ENCODE data around the gene GPHN. TPM values are rescaled to one million over a fixed set of nuclear protein-coding genes. Genes with fewer than 3 reads are reported as not detected.

Gene GPHN
- polyA plus RNA-seq, 1 of the 3 experiments (the other 2 are of a cell fraction): 6.9 TPM

- Histone ChIP-seq H3K9ac (no peak overlapping the region), H3K27ac (ENCODE audit: low read depth in 2 of 2, low read length in 1 of 2) (no peak overlapping the region), H3K9me3 (no peaks in the 10 kb centered on the region), H3F3A (replicated peaks; ENCODE audit: insufficient read depth) (peaks cover 4% of the 10 kb centered on the region), H3K79me2 (ENCODE audit: insufficient read depth) (no peaks in the 10 kb centered on the region), H3K9me2 (no peaks in the 10 kb centered on the region), H3K27me3 (ENCODE audit: insufficient read depth) (no peaks in the 10 kb centered on the region), H3K36me3 (replicated peaks in 1 of 2; ENCODE audit: control insufficient read depth in 1 of 2, insufficient read depth in 2 of 2, low read length in 1 of 2) (no peaks in the 10 kb centered on the region), H3K4me2 (no peak overlapping the region), H3K4me3 (ENCODE audit: low read depth in 2 of 2, low read length in 1 of 2) (no peak overlapping the region), H3K4me1 (ENCODE audit: control insufficient read depth in 1 of 2, insufficient read depth in 2 of 2, low read depth in 1 of 2, low read length in 1 of 2) (no peaks in the 10 kb centered on the region; a peak in 2 of 4 replicates), H2AFZ (ENCODE audit: low read depth) (no peak overlapping the region), H4K20me1 (ENCODE audit: insufficient read depth) (no peaks in the 10 kb centered on the region)
- TF ChIP-seq MAX (IDR thresholded peaks at IDR 0.05; ENCODE audit: low read depth) (no peak), TCF12 (IDR thresholded peaks at IDR 0.05) (no peak), ELF1 (IDR thresholded peaks at IDR 0.05) (no peak), POLR2AphosphoS5 (IDR thresholded peaks at IDR 0.05; ENCODE audit: low read depth, low read length) (no peak), FOXJ3 (CRISPR knock-in tag; IDR thresholded peaks at IDR 0.05) (no peak), SMC3 (IDR thresholded peaks at IDR 0.05; ENCODE audit: low read depth, low read length) (no peak), RXRA (IDR thresholded peaks at IDR 0.05; ENCODE audit: borderline replicate concordance, low read depth) (no peak), USF2 (IDR thresholded peaks at IDR 0.05; ENCODE audit: borderline replicate concordance, low read depth, low read length) (no peak), EZH2phosphoT487 (IDR thresholded peaks at IDR 0.05; ENCODE audit: borderline replicate concordance, low read depth) (no peak), MXI1 (IDR thresholded peaks at IDR 0.05; ENCODE audit: low read depth, low read length) (no peak), FOXM1 (IDR thresholded peaks at IDR 0.05; ENCODE audit: low read depth) (no peak), CTCF (IDR thresholded peaks at IDR 0.05) (no peak), REST (IDR thresholded peaks at IDR 0.05; ENCODE audit: low read depth, low read length) (no peak), USF1 (IDR thresholded peaks at IDR 0.05; ENCODE audit: borderline replicate concordance, low read depth) (no peak), IRF3 (IDR thresholded peaks at IDR 0.05; ENCODE audit: low read depth, low read length) (no peak), JUND (IDR thresholded peaks at IDR 0.05) (no peak)
- no peak for DNase-seq
- ChIA-PET POLR2A (no interaction called here), CTCF (no interaction called here)
- WGBS (ENCODE audit: low lambda C conversion rate): 91% methylated on average over 2 of the region's 2 CpGs
Measured at GRCh38 chr14:66975251-66975650, 467.3 kb downstream of the GPHN start.

Measured in SK-N-SH (cell line).